GM12878 (cell line): Measurements from ENCODE around the gene RNF115.

Source experiments
- CTCF ChIP-seq, 3 experiments: IDR thresholded peaks in 2 of 3; conservative IDR thresholded peaks in 1 of 3; 2 replicates each; pipeline ENCODE4 v1.5.1; 2011; ENCODE audit warnings: low read depth in 3 of 3, low read length in 3 of 3, mild to moderate bottlenecking in 3 of 3, control low read depth in 2 of 3, moderate library complexity in 2 of 3, inconsistent platforms in 1 of 3, mixed read lengths in 1 of 3; ENCODE audit not compliant: control insufficient read depth in 2 of 3, insufficient read depth in 1 of 3; ENCODE audit errors: extremely low read depth in 1 of 3
- DPF2 ChIP-seq: fragments of 450-650 bp; IDR thresholded peaks from 2 replicates; pipeline ENCODE4 v1.6.1; 2017; ENCODE audit warnings: mild to moderate bottlenecking
- E2F8 ChIP-seq: fragments of 450-650 bp; IDR thresholded peaks from 2 replicates; pipeline ENCODE4 v1.6.1; 2018; ENCODE audit warnings: mild to moderate bottlenecking, low read depth, moderate library complexity; ENCODE audit not compliant: partially characterized antibody
- JUNB ChIP-seq: IDR thresholded peaks from 2 replicates; pipeline ENCODE4 v1.6.1; 2016; ENCODE audit warnings: antibody characterized with exemption, mild to moderate bottlenecking
- MXI1 ChIP-seq: fragments of 150-350 bp; IDR thresholded peaks from 2 replicates; pipeline ENCODE4 v1.6.1; 2011; ENCODE audit warnings: low read depth, mild to moderate bottlenecking, inconsistent platforms, low read length, improper control_type of control experiment
- YY1 ChIP-seq: IDR thresholded peaks from 2 replicates; pipeline ENCODE4 v1.6.1; 2011; ENCODE audit warnings: low read depth, mild to moderate bottlenecking, low read length

DNA sequence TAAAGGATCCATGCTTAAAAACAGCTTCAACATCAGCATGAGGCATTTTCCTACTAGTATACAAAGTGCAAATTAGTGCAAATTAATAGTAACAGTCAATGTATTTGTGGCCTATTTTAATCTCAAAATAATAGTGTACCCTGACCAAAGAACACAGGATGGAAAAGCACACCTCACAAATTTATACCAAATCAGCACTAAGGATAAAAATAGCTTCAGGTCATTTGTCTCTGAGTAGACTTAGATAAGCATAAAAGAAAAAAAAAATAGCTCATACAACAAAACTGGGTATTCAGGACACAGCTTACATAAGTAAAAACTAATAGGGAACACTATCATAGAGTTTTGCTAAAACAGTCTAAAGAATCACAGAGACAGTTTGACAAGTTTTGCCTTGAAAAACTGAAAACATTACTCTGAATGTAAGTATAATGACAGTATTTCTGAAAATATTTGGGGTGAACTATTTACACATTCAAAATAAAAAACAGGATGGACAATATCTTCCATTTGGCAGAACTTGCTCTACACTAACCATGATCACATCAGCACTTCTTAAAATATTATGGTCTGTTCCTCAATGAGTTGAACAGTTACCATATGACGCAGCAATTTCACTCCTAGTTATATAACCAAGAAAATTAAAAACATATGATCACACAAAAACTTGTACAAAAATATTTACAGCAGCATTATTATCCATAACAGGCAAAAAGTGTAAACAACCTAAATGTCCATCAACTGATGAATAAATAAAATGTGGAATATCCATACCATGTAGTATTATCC, 46.3 kb downstream of the RNF115 start:
- TF ChIP-seq CTCF (IDR thresholded peaks at IDR 0.05 in 2 of 3, conservative IDR thresholded peaks at IDR 0.05 in 1 of 3; ENCODE audit: control insufficient read depth in 2 of 3, extremely low read depth in 1 of 3, insufficient read depth in 1 of 3, low read depth in 3 of 3, low read length in 3 of 3), result no peak
- TF ChIP-seq JUNB, result no peak
- no peak for TF ChIP-seq E2F8
- no peak for TF ChIP-seq YY1
- TF ChIP-seq MXI1, result no peak
- no peak for TF ChIP-seq DPF2
